Measurements from ENCODE around the gene DNAJC1. TPM values are rescaled to one million over a fixed set of nuclear protein-coding genes. Genes with fewer than 3 reads are reported as not detected.
"Not testable (repeated sequence)": the region's sequence is repeated elsewhere in the genome, so short reads cannot be mapped to it uniquely, and the experiment has no call there.

Gene DNAJC1, protein sequence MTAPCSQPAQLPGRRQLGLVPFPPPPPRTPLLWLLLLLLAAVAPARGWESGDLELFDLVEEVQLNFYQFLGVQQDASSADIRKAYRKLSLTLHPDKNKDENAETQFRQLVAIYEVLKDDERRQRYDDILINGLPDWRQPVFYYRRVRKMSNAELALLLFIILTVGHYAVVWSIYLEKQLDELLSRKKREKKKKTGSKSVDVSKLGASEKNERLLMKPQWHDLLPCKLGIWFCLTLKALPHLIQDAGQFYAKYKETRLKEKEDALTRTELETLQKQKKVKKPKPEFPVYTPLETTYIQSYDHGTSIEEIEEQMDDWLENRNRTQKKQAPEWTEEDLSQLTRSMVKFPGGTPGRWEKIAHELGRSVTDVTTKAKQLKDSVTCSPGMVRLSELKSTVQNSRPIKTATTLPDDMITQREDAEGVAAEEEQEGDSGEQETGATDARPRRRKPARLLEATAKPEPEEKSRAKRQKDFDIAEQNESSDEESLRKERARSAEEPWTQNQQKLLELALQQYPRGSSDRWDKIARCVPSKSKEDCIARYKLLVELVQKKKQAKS
- 10 to 100 TPM; 16.1 to 20.8 TPM for total RNA-seq
- long read RNA-seq, transcript DNAJC1-202 (12 exons, 2,106 nt) = major isoform, 13 of 16 reads
- long read RNA-seq, partial matches to known transcripts = 3 of 16 reads
- long read RNA-seq, other reads (novel, unspliced or antisense) = 0 of 16 reads

DNA sequence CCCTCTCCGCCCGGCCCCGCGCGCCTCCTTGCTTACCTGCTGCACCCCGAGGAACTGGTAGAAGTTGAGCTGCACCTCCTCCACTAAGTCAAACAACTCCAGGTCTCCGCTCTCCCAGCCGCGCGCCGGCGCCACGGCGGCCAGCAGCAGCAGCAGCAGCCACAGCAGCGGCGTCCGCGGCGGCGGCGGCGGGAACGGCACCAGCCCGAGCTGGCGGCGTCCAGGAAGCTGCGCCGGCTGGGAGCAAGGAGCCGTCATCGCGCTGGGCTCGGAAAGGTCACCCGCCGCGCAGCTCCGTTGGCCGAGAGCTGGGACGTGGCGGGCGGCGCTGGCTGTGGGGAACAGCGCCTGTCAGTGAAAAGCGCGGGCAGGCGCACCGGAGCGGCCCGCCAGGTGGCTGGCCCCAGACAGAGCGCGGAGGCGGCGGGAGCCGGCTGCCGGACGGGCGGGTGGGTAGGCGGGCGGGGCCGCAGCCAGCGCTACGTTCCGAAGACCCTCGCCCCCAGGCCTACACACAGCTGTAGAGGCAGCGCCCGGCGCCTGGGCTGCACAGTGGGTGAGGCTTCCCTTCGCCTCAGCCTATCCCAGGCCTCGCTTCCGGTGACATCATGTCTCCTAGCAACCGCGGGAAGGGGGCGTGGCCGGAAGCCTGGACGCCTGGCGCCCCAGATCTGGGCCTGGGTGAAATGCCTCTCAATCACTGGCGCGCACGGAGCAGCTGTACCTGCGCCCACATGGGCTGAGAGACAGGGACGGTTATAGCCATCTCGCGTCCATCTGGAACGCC is at the start of gene DNAJC1:
Gene DNAJC1, minus strand, starts transcription at position 554 of the 787 bp plus-strand sequence. Its CDS starts 296 bp downstream, at position 258.
- intact Hi-C loops (cut with DNase I) = loop anchor here in 1 of 2 donors (5.0 to 10.0 kb wide), 3 partner anchors 311 to 984 kb away; partner anchors contain the start of gene COMMD3
- DNase-seq = peak; percentile 98
- peak; percentile 99 to 100 for ATAC-seq

DNA sequence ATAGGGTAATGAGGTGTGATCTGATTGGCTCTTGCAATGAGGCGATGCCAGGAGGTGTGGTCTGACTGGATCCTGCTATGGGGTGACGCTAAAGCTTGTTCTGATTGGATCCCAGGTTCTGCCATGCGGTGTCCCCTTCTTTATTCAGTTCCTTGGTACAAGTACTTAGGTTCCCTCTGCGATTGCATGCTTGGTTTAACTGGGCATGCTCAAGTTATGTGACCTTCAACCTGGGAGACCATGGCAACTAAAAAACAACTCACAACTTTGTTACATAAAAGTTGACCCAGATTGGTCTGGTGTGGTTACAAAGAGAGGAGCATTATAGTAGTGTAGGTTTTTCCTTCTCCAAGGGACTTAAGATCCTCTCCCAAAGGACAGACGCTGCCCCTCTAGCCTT is 49.5 kb upstream of the DNAJC1 start:
- DNase-seq (no peak), ATAC-seq (no peak)
- intact Hi-C loops (cut with DNase I) = loop anchor here in 1 of 2 donors (1.0 kb wide), 1 partner anchor 16 kb away; no protein-coding TSS in a partner anchor

DNA sequence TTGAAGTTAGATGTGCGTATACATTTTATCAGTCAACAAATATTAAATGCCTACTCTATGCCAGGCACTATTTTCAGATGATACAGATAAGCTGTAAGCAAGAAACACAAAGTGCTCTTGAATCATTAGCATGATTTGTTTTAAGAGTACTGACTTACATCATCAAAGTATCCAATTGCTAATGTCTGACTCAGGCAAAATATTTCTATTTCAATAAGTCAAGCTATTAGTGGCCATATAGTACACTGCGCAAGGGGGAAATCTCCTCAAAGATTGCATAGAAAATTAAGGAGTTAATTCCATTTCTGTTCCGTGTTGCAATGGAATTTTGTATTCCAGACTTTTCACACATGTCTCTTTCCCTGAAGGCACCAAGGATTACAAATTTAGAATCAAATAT is 46.1 kb upstream of the DNAJC1 start:
- ATAC-seq (no peak), DNase-seq (no peak)
- intact Hi-C loops (cut with DNase I) = no loop called here

DNA sequence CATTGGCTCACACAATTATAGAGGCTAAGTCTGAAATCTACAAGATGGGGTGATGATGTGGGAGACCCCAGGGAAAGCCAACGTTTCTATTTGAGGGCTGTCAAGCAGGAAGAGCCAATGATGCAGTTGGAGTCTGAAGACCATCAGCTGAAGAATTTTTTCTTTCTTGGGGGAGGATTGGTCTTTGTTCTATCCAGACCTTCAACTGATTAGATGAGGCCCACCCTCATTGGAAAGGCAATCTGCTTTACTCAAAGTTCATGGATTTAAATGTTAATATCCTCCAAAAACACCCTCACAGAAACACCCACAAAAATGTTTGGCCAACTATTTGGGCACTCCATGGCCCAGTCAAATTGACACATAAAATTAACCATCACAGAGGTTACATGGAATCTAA is 44.3 kb upstream of the DNAJC1 start:
- intact Hi-C loops (cut with DNase I) = no loop called here
- DNase-seq (no peak), ATAC-seq (no peak)

DNA sequence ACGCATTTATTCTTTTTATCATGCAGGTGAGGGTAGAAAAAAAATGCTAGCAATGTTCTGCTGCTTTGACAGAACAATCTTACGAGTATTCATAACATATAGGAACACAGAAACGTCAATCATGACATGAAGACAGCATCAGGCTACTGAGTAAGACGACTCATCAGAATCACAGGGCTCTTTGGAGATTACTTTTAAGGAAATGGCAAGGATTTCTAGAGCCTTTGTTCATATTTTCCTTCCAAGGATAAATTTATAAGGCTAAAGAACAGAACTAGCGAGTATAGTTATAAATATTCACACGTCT is 39.8 kb upstream of the DNAJC1 start:
- no peak for ATAC-seq
- no peak for DNase-seq
- intact Hi-C loops (cut with DNase I) = no loop called here

DNA sequence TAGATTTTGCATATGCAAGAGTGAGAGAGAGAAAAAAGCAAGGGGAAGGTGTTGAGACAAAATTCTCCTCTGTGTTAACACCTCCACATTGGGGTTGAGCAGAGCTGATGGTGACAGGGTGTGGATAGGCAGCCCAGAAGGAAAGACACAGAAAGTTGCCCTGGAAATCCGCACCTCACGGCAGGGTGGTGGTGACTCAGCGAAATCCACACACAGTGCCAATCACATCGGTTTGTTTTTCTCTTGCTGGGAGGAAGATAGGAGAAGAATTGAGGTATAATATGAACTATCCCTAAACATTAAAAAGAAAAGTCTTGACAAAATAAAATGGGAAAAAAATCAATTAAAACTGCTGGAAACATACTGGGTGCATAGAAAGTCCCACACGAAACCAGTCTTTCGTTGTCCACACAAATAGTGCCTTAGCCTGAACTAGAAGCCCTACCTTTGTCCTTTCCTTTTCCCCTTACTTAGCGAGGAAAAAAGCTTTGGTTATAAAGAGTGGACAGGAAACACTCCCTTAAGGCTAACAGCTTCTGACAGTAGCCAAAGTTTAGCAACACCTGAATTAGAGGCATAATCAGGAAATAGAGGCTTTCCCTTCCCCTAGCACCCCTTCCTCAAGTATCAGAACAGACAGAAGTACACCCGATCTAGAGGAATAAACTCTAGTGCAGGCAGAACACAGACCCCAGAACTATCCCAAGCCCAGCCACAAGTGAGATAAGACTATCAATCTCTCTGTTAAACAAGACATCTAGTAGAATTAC is 39.2 kb upstream of the DNAJC1 start:
- intact Hi-C loops (cut with DNase I) = no loop called here

DNA sequence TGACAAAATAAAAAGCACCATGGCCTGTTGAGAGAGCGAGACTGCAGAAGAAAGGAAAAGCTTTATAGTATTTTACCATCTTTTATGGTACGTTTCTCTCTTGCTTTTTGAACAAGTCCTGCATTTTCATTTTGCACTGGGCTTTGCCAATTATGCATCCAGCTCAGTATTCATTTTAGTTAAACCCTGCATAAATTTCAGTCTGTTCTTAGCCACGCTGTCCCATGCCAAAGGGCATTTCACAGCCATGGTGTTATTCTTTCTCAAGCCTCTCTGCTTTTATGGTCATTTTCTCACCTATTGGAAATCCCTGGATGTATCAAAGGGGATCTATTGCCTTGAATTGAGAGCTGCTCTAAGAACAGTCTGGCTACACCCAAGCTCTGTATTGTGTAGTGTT is 30.8 kb upstream of the DNAJC1 start:
- no peak for ATAC-seq
- DNase-seq = no peak
- intact Hi-C loops (cut with DNase I) = no loop called here

More for the DNA sequence above, 39.2 kb upstream of the DNAJC1 start:
- ATAC-seq (peak; percentile 71 to 72), DNase-seq (no peak)

DNA sequence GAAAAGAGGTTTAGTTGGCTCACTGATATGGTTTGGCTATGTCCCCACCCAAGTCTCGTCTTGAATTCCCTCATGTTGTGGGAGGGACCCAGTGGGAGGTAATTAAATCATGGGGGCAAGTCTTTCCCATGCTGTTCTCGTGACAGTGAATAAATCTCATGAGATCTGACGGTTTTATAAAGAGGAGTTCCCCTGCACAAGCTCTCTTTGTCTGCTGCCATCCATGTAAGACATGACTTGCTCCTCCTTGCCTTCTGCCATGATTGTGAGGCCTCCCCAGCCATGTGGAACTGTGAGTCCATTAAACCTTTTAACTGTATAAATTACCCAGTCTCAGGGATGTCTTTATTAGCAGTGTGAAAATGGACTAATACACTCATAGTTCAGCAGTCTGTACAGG is 28.7 kb upstream of the DNAJC1 start:
- intact Hi-C loops (cut with DNase I); DNase-seq; ATAC-seq: not testable (repeated sequence)

DNA sequence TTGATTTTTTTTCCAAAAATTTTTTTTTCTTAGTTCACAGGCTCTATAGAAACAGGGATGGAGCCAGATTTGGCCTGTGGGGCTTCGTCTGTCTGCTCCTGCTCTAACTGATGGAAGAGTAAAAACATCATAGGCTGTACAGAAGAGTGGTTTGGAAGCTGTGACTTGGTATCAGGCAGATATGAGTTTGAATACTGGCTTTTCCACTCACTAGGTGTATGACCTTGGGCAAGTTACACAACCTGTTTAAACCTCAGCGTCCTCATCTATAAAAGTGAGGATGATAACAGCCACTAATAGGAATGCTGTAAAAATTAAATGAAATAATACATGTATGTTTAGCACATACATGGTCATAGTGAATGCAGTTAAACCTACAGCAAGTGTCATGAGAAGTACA is 26.9 kb upstream of the DNAJC1 start:
- intact Hi-C loops (cut with DNase I) = no loop called here
- ATAC-seq = no peak
- DNase-seq = no peak

DNA sequence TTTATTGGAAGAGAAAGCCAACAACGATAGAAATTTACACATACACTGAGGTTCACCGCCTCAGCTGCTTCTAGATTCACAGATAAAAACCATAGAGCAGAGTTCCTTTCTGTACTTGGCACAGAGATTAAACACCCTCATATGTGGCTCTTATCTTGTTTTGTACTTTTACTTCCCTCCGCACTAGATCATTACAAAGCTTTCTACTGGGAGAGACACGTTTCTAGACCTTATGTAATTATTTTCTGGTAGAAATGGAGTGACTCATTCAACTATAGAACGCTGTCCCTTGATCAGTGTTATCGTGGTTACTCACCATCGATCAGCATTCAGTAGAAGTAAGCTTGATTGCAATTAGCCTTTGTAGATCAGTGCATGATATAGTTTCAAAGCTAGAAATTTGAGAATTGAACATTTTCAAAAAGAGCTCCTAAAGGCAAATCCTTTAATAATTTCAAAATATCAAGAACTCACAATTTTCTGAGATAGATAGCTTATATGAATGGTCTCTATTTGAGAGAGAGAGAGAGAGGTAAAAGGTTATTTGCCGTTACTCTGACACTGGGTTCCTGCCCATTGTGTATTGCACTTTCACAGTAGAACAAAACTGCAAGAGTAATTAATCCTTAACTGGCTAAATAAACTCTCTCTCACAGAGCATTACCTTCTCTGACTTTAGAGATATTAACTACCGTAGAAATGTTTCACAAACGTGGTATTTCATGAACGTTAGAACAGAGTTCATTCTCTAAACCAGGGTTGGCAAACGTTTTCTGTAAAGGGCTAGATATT is 26.1 kb upstream of the DNAJC1 start:
- ATAC-seq (no peak), DNase-seq (no peak)
- intact Hi-C loops (cut with DNase I) = no loop called here

DNA sequence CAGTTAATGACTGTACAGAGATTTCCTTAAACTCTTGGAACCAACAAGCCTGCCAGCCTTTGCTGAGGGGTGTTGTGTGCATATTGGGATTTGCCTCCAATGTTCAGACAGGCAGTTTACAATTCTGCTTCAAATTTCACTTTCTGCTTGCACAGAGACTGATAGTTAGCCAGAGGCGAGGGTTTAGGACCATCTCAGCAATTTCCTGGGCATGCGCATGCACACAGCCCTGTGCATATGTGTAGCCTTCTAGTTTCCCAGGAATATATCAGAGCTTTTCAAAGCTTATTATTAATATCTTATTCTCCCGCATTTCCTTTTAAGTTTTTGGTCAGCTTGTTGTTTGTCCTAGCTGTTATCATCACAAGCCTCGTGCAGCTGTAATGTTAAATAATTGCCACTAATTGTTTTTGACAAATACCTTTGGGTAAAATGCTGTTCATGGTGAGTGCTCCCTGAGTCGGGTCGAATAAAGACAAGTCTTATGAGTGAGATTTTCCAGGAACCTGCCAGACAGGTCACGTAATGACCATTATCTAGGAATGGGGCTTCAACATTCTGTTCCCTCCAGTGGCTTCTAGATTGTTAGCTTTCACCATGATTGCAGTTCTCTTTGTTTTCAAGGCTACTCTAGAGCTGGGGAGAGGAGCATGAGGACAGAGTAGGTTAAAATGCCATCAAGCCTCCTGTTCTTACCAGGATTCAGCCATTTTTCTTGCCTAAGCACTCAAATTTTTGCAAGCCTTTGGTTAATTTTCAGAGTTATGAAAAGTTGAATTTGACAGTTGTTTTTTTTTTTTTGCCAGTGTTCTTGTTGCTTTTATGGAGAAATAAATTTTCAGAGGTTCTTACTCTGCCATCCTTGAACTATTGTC is 24.1 kb upstream of the DNAJC1 start:
- ATAC-seq (no peak), DNase-seq (no peak)
- intact Hi-C loops (cut with DNase I) = no loop called here

DNA sequence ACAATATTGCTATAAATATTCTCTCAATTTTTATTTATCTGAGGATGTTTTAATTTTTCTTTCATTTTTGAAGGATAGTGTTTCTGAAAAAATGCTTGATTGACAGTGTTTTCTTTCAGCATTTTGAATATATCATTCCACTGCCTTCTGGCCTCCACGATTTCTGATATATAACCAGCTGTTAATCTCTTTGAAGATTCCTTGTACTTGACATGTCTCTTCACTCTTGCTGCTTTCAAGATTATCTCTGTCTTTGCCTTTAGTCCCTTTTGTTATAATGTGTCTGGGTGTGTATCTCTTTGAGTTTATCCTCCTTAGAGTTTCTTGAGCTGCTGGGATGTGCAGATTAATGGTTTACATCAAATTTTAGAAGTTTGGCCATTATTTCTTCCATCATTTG is 22.8 kb upstream of the DNAJC1 start:
- intact Hi-C loops (cut with DNase I) = no loop called here
- DNase-seq (no peak), ATAC-seq (no peak)

DNA sequence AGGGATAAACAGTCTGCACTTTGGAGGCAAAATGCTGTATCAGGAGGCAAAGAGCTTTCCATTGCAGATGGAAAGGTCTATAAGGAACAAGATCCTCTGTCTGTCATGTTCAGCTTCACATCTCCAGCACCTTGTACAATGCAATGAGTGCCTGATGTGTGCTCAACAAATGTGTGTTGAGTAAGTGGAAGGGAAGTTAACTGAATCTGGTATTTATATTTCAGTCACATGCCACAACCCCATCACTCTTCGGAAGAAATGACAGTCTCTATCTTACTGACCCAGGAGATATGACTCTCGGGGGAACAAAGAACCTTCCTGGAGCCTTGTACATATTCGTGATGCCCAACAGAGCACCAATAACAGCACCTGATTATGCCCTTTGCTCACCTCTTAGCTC is 20.0 kb upstream of the DNAJC1 start:
- intact Hi-C loops (cut with DNase I) = no loop called here
- no peak for ATAC-seq
- no peak for DNase-seq

DNA sequence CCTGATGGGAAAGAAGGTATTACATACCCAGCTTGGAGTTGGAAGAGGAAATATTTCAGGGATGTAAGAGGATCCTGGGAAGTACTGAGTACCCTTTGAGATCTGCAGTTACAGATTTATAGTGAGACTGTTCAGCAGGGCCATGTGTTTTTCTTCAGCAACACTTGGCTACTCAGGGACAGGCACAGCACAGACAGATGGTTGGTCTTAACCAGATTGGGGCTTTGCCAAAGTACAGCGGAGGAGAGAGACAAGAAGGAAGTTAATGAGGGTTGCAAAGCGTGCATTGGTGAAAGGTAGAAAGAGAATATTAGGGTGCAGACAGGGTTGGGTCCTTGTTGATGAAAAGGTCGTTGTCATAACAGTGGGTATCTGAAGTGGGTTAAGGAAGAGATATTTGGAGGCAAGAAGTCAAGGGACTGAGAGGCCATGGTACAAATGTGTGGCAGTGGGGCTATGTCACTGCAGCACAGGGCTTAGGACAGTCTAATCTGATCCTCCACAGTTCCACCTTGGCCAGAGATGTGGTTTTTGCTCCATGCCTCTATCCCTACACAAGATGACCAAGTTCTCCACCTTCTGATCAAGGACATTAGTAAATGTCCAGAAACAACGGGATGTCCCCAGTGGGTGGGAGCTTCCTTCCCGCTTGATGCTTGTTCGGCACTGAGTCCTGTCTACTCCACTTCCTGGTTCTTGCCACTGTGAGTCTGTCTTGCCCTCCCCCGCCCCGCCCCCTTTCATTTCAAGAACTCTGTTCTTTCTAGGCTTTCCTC is 18.9 kb upstream of the DNAJC1 start:
- intact Hi-C loops (cut with DNase I) = no loop called here
- DNase-seq = peak; percentile 40
- ATAC-seq = peak; percentile 93 to 96

DNA sequence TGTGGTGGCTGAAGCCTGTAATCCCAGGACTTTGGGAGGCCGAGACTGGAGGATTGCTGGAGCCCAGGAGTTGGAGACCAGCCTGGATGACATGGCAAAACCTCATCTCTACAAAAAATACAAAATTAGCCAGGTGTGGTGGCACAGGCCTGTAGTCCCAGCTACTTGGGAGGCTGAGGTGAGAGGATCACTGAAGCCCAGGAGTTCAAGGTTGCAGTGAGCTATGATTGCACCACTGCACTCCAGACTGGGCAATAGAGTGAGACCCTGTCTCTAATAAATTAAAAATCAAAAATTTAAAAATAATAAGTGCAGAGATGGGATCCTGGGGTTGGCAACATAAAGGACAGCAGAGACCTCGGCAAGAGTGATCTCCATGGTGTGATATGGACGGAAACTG is 17.6 kb upstream of the DNAJC1 start:
- ATAC-seq; DNase-seq; intact Hi-C loops (cut with DNase I): not testable (repeated sequence)

DNA sequence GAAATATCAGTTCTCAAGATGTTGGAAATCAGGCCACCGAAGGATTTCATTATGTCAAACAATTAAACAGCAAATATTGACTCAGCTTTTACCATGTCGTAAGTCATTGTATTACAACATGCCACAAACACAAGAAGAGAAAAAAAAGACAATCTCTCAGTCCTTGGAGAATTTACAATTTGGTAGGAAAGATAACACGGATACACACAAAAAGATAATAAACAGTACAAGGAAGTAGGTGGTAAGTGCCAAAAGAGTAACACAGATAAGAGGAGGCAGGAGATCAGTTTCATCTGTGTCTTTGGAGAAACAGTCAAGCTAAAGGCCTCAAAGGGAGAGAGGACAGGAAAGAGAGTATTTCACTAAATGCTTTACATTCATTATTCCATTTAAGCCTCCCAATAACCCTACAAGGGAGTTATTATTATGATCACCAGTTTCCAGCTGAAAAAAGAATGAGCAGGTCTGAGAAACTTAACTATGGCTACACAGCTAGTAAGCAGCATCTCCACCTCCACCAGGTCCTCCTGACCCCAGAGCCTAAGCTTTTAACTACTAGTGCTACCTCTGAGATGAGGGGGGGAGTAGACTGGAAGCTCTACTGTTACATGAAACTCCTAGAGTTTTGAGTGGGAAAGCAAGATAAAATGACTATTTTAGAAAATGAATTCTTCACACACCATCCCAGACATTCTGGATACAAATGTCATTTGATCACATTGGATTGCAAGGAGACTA is 13.9 kb upstream of the DNAJC1 start:
- ATAC-seq = no peak
- intact Hi-C loops (cut with DNase I) = loop anchor here in 1 of 2 donors (10.0 kb wide), 2 partner anchors 197 to 967 kb away; partner anchors contain the start of gene EBLN1
- DNase-seq = no peak
